ENCODE measurements around the gene KCNIP4.

The KCNIP4 gene

GRCh38 chr4:21801661-21802385, 146.7 kb downstream of the KCNIP4 start:
- DNase-seq (ENCODE audit: low read depth), result no peak
- no peak overlapping the region for H3K4me3 ChIP-seq (ENCODE audit: control insufficient read depth, low read depth, low read length)
- TF ChIP-seq CTCF (IDR thresholded peaks at IDR 0.05; ENCODE audit: control insufficient read depth, insufficient read depth, low read depth, low read length, missing control alignments), result no peak

- TF ChIP-seq CTCF (IDR thresholded peaks at IDR 0.05; ENCODE audit: control insufficient read depth, insufficient read depth, low read depth, low read length, missing control alignments), result no peak
- no peak overlapping the region for H3K4me3 ChIP-seq (ENCODE audit: control insufficient read depth, low read depth, low read length)
- DNase-seq (ENCODE audit: low read depth), result no peak
These were observed 153.5 kb downstream of the KCNIP4 start for GRCh38 chr4:21795091-21795490.

GRCh38 chr4:21792736-21793135, 155.8 kb downstream of the KCNIP4 start:
- no peak overlapping the region for H3K4me3 ChIP-seq (ENCODE audit: control insufficient read depth, low read depth, low read length)
- TF ChIP-seq CTCF (IDR thresholded peaks at IDR 0.05; ENCODE audit: control insufficient read depth, insufficient read depth, low read depth, low read length, missing control alignments), result no peak
- no peak for DNase-seq (ENCODE audit: low read depth)

- no peak for DNase-seq (ENCODE audit: low read depth)
- no peak overlapping the region for H3K4me3 ChIP-seq (ENCODE audit: control insufficient read depth, low read depth, low read length)
- peak; percentile 16 for TF ChIP-seq CTCF (IDR thresholded peaks at IDR 0.05; ENCODE audit: control insufficient read depth, insufficient read depth, low read depth, low read length, missing control alignments)
These were observed 158.0 kb downstream of the KCNIP4 start for GRCh38 chr4:21790438-21791029.

- TF ChIP-seq CTCF (IDR thresholded peaks at IDR 0.05; ENCODE audit: control insufficient read depth, insufficient read depth, low read depth, low read length, missing control alignments), result no peak
- DNase-seq (ENCODE audit: low read depth), result no peak
- no peak overlapping the region for H3K4me3 ChIP-seq (ENCODE audit: control insufficient read depth, low read depth, low read length)
These were observed 168.4 kb downstream of the KCNIP4 start for GRCh38 chr4:21780148-21780547.

- no peak overlapping the region for H3K4me3 ChIP-seq (ENCODE audit: control insufficient read depth, low read depth, low read length)
- DNase-seq (ENCODE audit: low read depth), result no peak
- no peak for TF ChIP-seq CTCF (IDR thresholded peaks at IDR 0.05; ENCODE audit: control insufficient read depth, insufficient read depth, low read depth, low read length, missing control alignments)
These were observed 169.9 kb downstream of the KCNIP4 start for GRCh38 chr4:21778702-21779101.

Data from AG09309 (cell line).